Activated CD4-positive, alpha-beta T cell treated with anti-CD3 and anti-CD28 coated beads for 24 hours (primary cell): ENCODE results near the gene NR1D2.
A peak's percentile ranks its signal among the peaks of the same experiment; 100 is the strongest.

Experiments
- DNase-seq, 2 donors: peaks; one replicate each; pipeline ENCODE4 v3.0.0-alpha.2; 2020; ENCODE audit warnings: low read depth in 2 of 2

The NR1D2 gene

GRCh38 chr3:23931597-23931996 is 13.5 kb upstream of the NR1D2 start:
- DNase-seq: no peak

GRCh38 chr3:23932571-23932970 is 12.5 kb upstream of the NR1D2 start:
- DNase-seq: no peak

- DNase-seq: no peak
Observed at GRCh38 chr3:23934253-23934652, 10.8 kb upstream of the NR1D2 start.

GRCh38 chr3:23937296-23937695 is 7.8 kb upstream of the NR1D2 start:
- no peak for DNase-seq

GRCh38 chr3:23938688-23939087 is 6.4 kb upstream of the NR1D2 start:
- DNase-seq: no peak

GRCh38 chr3:23940775-23941174 is 4.3 kb upstream of the NR1D2 start:
- no peak for DNase-seq

- DNase-seq: no peak
Observed at GRCh38 chr3:23941440-23941839, 3.6 kb upstream of the NR1D2 start.

GRCh38 chr3:23942546-23942945 is 2.5 kb upstream of the NR1D2 start:
- DNase-seq: no peak

- no peak for DNase-seq
Observed at GRCh38 chr3:23944007-23944783, 891 bp upstream of the NR1D2 start.

- DNase-seq: no peak
Observed at GRCh38 chr3:23945663-23945912, 502 bp downstream of the NR1D2 start.

- DNase-seq: peak; percentile 95 to 97
Observed at GRCh38 chr3:23945913-23946687, 1.0 kb downstream of the NR1D2 start.

- no peak for DNase-seq
Observed at GRCh38 chr3:23948761-23949160, 3.7 kb downstream of the NR1D2 start.

GRCh38 chr3:23949784-23950183 is 4.7 kb downstream of the NR1D2 start:
- no peak for DNase-seq

- DNase-seq: no peak
Observed at GRCh38 chr3:23950293-23950692, 5.2 kb downstream of the NR1D2 start.

- DNase-seq: no peak
Observed at GRCh38 chr3:23952646-23953045, 7.6 kb downstream of the NR1D2 start.

GRCh38 chr3:23953523-23953922 is 8.4 kb downstream of the NR1D2 start:
- no peak for DNase-seq

GRCh38 chr3:23954144-23954543 is 9.1 kb downstream of the NR1D2 start:
- no peak for DNase-seq

- DNase-seq: no peak
Observed at GRCh38 chr3:23956701-23957100, 11.6 kb downstream of the NR1D2 start.

GRCh38 chr3:23959135-23959900 is 14.2 kb downstream of the NR1D2 start:
- DNase-seq: no peak

- DNase-seq: no peak
Observed at GRCh38 chr3:23960649-23961048, 15.6 kb downstream of the NR1D2 start.

GRCh38 chr3:23961066-23961465 is 16.0 kb downstream of the NR1D2 start:
- DNase-seq: no peak

GRCh38 chr3:23961913-23962312 is 16.8 kb downstream of the NR1D2 start:
- no peak for DNase-seq
